Measurements from ENCODE around the gene CNIH3.

Gene CNIH3

DNA sequence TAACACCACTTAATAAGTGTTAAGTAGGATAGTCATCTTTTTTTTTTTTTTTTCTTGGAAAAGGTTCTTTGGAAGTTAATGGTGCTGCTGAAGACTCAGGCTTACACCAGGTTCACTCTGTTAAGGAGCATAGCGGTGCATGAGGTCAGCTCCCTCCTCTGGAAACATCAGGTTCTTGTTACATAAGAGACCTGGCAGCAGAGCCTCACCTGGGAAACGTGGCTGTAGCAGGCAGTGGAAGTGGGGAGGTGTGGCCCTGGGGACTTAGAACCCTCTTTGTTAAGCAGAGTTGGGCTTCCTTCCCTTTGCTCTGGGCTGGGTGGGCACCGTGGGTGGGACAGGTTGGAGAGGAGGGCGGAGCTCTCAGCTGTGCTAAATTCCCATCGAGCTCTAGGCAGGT lies 104.1 kb downstream of the CNIH3 start:
- DNase-seq (peak; percentile 30), ATAC-seq (ENCODE audit: insufficient read depth, low read depth) (no peak)
- H4K20me1 ChIP-seq (ENCODE audit: insufficient read depth, low read length), result no peaks in the 10 kb centered on the region
- peaks cover 3% of the 10 kb centered on the region; the same call in 1 of the 2 replicates for H3K79me2 ChIP-seq (ENCODE audit: insufficient read depth, low read length)
- H3K27me3 ChIP-seq (ENCODE audit: insufficient read depth, low read length, poor library complexity), result no peaks in the 10 kb centered on the region
- H3K9ac ChIP-seq (ENCODE audit: low read depth, low read length), result no peak overlapping the region
- no peak overlapping the region for H3K4me2 ChIP-seq (ENCODE audit: insufficient read depth, low read length)
- no peak overlapping the region for H3K4me3 ChIP-seq (ENCODE audit: low read depth in 1 of 2, low read length in 2 of 2)
- peaks cover 4% of the 10 kb centered on the region for H3K9me3 ChIP-seq (ENCODE audit: insufficient read depth, low read length, severe bottlenecking)
- H3K27ac ChIP-seq (ENCODE audit: low read length), result peak overlapping the region; percentile 62
- TF ChIP-seq, protein P1, sequence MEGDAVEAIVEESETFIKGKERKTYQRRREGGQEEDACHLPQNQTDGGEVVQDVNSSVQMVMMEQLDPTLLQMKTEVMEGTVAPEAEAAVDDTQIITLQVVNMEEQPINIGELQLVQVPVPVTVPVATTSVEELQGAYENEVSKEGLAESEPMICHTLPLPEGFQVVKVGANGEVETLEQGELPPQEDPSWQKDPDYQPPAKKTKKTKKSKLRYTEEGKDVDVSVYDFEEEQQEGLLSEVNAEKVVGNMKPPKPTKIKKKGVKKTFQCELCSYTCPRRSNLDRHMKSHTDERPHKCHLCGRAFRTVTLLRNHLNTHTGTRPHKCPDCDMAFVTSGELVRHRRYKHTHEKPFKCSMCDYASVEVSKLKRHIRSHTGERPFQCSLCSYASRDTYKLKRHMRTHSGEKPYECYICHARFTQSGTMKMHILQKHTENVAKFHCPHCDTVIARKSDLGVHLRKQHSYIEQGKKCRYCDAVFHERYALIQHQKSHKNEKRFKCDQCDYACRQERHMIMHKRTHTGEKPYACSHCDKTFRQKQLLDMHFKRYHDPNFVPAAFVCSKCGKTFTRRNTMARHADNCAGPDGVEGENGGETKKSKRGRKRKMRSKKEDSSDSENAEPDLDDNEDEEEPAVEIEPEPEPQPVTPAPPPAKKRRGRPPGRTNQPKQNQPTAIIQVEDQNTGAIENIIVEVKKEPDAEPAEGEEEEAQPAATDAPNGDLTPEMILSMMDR (IDR thresholded peaks at IDR 0.05; ENCODE audit: borderline replicate concordance, extremely low read depth, low read length, poor library complexity, severe bottlenecking), result no peak
- no peak for TF ChIP-seq EZH2 (IDR thresholded peaks at IDR 0.05; ENCODE audit: borderline replicate concordance, low read depth, low read length, severe bottlenecking)
- no peaks in the 10 kb centered on the region for H3K36me3 ChIP-seq (ENCODE audit: insufficient read depth, low read length)
- H3K4me1 ChIP-seq (ENCODE audit: insufficient read depth, low read length), result peaks cover 64% of the 10 kb centered on the region
- H2AFZ ChIP-seq (ENCODE audit: low read depth, low read length), result no peak overlapping the region

DNA sequence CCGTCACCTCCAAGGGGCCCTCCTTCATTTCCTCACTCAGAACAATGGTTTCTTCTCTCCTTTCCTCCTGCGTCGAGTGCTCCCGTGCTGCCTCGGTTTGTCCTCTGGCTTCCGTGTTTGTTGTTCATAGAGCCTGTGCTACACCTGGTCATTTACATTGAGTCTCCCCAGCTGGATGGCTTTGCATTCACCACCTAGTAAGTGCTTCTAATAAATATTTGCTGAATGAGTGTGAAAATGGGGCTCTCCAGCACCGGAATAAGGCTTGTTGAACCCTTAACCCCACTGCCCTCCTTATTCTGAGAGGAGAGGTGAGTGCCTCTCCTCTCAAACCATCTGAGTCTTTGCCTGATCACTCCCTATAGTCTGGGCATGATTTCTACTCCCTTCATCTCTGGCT lies 104.9 kb downstream of the CNIH3 start:
- H2AFZ ChIP-seq (ENCODE audit: low read depth, low read length), result no peak overlapping the region
- no peaks in the 10 kb centered on the region for H4K20me1 ChIP-seq (ENCODE audit: insufficient read depth, low read length)
- no peak for ATAC-seq (ENCODE audit: insufficient read depth, low read depth)

DNA sequence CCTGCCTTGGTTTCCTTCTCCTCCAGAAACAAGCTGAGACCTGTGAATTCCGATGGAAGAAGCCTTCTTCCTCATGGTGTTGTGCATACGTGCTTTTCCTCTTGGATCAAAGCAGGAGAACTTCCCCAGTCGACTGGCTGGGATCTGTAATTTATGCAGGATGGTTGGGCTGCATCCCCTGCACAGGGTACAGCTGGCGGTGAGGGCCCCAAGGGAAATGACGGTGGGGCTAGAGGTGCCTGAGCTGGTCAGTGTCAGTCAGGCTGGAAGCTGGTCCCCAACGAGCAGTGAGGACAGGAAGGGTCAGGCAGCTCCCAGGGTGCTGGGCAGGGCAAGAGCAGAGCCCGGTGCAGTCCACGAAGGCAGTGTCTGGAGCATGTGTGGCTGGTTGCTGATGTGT lies 106.7 kb downstream of the CNIH3 start:
- Histone ChIP-seq H4K20me1 (ENCODE audit: insufficient read depth, low read length) (no peaks in the 10 kb centered on the region), H3K4me3 (ENCODE audit: low read depth in 1 of 2, low read length in 2 of 2) (no peak overlapping the region), H3K27me3 (ENCODE audit: insufficient read depth, low read length, poor library complexity) (no peaks in the 10 kb centered on the region), H3K4me2 (ENCODE audit: insufficient read depth, low read length) (no peak overlapping the region), H3K9ac (ENCODE audit: low read depth, low read length) (no peak overlapping the region), H3K9me3 (ENCODE audit: insufficient read depth, low read length, severe bottlenecking) (no peaks in the 10 kb centered on the region), H3K79me2 (ENCODE audit: insufficient read depth, low read length) (no peaks in the 10 kb centered on the region), H3K4me1 (ENCODE audit: insufficient read depth, low read length) (peaks cover 62% of the 10 kb centered on the region), H3K27ac (ENCODE audit: low read length) (peak overlapping the region; percentile 54), H2AFZ (ENCODE audit: low read depth, low read length) (no peak overlapping the region), H3K36me3 (ENCODE audit: insufficient read depth, low read length) (no peaks in the 10 kb centered on the region)
- TF ChIP-seq, protein P1 (IDR thresholded peaks at IDR 0.05; ENCODE audit: borderline replicate concordance, extremely low read depth, low read length, poor library complexity, severe bottlenecking), result no peak
- TF ChIP-seq EZH2 (IDR thresholded peaks at IDR 0.05; ENCODE audit: borderline replicate concordance, low read depth, low read length, severe bottlenecking), result no peak
- DNase-seq (no peak), ATAC-seq (ENCODE audit: insufficient read depth, low read depth) (no peak)

More for the DNA sequence above, 104.9 kb downstream of the CNIH3 start:
- H3K27me3 ChIP-seq (ENCODE audit: insufficient read depth, low read length, poor library complexity), result no peaks in the 10 kb centered on the region
- H3K79me2 ChIP-seq (ENCODE audit: insufficient read depth, low read length), result peaks cover 3% of the 10 kb centered on the region; the same call in 1 of the 2 replicates
- H3K4me2 ChIP-seq (ENCODE audit: insufficient read depth, low read length), result no peak overlapping the region
- no peak overlapping the region for H3K9ac ChIP-seq (ENCODE audit: low read depth, low read length)
- no peak overlapping the region for H3K4me3 ChIP-seq (ENCODE audit: low read depth in 1 of 2, low read length in 2 of 2)
- no peak for DNase-seq
- H3K9me3 ChIP-seq (ENCODE audit: insufficient read depth, low read length, severe bottlenecking), result no peaks in the 10 kb centered on the region
- peaks cover 64% of the 10 kb centered on the region for H3K4me1 ChIP-seq (ENCODE audit: insufficient read depth, low read length)
- no peaks in the 10 kb centered on the region for H3K36me3 ChIP-seq (ENCODE audit: insufficient read depth, low read length)
- H3K27ac ChIP-seq (ENCODE audit: low read length), result 0 out of 2 replicates have a peak overlapping the region, but pooled peaks have one; percentile 23
- no peak for TF ChIP-seq EZH2 (IDR thresholded peaks at IDR 0.05; ENCODE audit: borderline replicate concordance, low read depth, low read length, severe bottlenecking)
- TF ChIP-seq, protein P1 (IDR thresholded peaks at IDR 0.05; ENCODE audit: borderline replicate concordance, extremely low read depth, low read length, poor library complexity, severe bottlenecking), result no peak

DNA sequence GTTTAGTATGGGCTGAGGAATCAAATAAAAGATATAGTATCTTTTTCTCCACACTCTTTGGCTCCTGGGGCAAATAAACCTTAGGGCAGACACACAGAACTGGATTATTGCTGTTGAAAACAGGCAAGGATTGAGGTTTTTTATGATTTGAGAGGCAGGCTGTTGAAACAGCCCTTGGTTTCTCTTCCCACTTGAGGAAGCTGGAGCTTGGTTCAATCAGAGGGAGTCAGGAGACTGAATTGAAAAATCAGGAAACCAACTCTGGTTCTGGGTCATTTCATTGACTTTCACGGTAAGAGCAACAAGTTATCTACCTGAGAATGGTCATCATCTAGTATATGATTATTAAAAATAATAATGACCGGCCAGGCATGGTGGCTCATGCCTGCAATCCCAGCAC lies 108.4 kb downstream of the CNIH3 start:
- DNase-seq (no peak), ATAC-seq (ENCODE audit: insufficient read depth, low read depth) (no peak)
- Histone ChIP-seq H3K4me1 (ENCODE audit: insufficient read depth, low read length) (peaks cover 45% of the 10 kb centered on the region), H3K79me2 (ENCODE audit: insufficient read depth, low read length) (no peaks in the 10 kb centered on the region), H4K20me1 (ENCODE audit: insufficient read depth, low read length) (no peaks in the 10 kb centered on the region), H2AFZ (ENCODE audit: low read depth, low read length) (no peak overlapping the region), H3K4me3 (ENCODE audit: low read depth in 1 of 2, low read length in 2 of 2) (no peak overlapping the region), H3K27ac (ENCODE audit: low read length) (no peak overlapping the region), H3K9me3 (ENCODE audit: insufficient read depth, low read length, severe bottlenecking) (no peaks in the 10 kb centered on the region), H3K27me3 (ENCODE audit: insufficient read depth, low read length, poor library complexity) (no peaks in the 10 kb centered on the region), H3K36me3 (ENCODE audit: insufficient read depth, low read length) (no peaks in the 10 kb centered on the region), H3K9ac (ENCODE audit: low read depth, low read length) (no peak overlapping the region), H3K4me2 (ENCODE audit: insufficient read depth, low read length) (no peak overlapping the region)
- no peak for TF ChIP-seq EZH2 (IDR thresholded peaks at IDR 0.05; ENCODE audit: borderline replicate concordance, low read depth, low read length, severe bottlenecking)
- TF ChIP-seq, protein P1 (IDR thresholded peaks at IDR 0.05; ENCODE audit: borderline replicate concordance, extremely low read depth, low read length, poor library complexity, severe bottlenecking), result no peak

All from DND-41 (cell line).